Loucy (cell line): ENCODE results near the gene CSNK1G1.

Experiments
- EZH2phosphoT487 ChIP-seq: fragments of 200-600 bp; IDR thresholded peaks from 2 replicates; pipeline ENCODE4 v1.6.1; 2018; ENCODE audit warnings: antibody characterized with exemption, mild to moderate bottlenecking, moderate library complexity, borderline replicate concordance
- TF ChIP-seq, protein P1 (sequence below): fragments of 200-600 bp; sonication (generic); conservative IDR thresholded peaks from 2 replicates; pipeline ENCODE4 v1.5.1; 2014; ENCODE audit warnings: mild to moderate bottlenecking, antibody characterized with exemption, low read length

DNA sequence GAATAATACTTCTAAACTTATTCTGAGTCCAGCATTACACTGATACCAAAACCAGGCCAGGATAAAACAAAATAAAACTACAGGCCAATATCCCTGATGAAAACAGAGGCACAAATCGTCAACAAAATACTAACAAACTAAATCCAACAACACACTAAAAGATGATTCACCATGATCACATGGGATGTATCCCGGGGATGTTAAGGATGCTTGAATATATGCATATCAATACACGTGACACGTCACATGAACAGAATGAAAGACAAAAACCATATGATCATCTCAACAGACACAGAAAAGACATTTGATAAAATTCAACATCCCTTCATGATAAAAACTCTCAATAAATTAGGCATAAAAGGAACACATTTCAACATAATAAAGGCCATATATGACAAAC is 91.5 kb downstream of the CSNK1G1 start:
- TF ChIP-seq, protein P1, sequence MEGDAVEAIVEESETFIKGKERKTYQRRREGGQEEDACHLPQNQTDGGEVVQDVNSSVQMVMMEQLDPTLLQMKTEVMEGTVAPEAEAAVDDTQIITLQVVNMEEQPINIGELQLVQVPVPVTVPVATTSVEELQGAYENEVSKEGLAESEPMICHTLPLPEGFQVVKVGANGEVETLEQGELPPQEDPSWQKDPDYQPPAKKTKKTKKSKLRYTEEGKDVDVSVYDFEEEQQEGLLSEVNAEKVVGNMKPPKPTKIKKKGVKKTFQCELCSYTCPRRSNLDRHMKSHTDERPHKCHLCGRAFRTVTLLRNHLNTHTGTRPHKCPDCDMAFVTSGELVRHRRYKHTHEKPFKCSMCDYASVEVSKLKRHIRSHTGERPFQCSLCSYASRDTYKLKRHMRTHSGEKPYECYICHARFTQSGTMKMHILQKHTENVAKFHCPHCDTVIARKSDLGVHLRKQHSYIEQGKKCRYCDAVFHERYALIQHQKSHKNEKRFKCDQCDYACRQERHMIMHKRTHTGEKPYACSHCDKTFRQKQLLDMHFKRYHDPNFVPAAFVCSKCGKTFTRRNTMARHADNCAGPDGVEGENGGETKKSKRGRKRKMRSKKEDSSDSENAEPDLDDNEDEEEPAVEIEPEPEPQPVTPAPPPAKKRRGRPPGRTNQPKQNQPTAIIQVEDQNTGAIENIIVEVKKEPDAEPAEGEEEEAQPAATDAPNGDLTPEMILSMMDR: no peak
- no peak for TF ChIP-seq EZH2phosphoT487
